ENCODE measurements around the gene AFG3L2.

AFG3L2 gene

DNA sequence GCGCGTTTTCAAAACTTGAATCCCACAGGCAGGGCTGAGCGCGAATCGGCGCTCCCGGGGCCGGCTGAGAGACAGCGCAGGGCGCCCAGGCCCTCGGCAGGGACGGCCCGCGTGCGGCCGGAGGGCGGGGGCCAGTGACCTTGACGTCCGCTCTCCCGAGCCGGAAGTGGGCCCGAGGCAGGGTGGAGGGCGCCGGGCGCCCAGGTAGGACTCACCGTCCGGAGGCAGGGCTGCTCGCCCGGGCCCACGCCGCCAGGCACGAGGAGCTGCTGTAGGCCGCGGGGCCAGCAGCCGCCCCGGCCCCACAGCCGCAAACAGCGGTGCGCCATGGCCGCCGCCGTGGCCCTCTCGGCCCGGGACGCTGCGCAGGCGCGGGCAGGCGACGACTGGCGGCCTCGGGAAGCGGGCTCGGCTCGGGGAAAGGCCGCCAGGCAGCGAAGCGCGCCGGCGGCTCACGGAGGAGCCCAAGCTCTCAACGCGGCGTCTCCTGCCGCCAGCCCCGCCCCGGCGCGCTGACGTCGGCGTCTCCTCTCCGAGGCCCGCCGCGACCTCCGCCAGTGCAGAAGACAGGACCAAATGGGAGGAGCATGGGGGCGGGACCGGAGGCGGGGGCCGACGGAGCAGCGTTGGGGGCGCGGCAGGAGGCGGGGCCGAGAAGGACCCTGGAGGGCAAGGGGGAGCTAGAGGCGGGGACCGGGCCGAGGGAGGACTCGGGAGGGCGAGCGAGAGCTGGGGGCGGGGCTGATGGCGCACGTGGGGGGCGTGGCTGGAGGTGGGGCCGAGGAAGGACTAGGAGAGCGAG is at the start of gene AFG3L2:
TSS of gene AFG3L2 (minus strand) at position 474 of the 802 bp plus-strand sequence. CDS start at position 329, 145 bp downstream.
- H3K4me3 ChIP-seq (replicated peaks; ENCODE audit: low read depth, low read length), result peak within 1 kb of the TSS; percentile 76
- TF ChIP-seq, protein P1, sequence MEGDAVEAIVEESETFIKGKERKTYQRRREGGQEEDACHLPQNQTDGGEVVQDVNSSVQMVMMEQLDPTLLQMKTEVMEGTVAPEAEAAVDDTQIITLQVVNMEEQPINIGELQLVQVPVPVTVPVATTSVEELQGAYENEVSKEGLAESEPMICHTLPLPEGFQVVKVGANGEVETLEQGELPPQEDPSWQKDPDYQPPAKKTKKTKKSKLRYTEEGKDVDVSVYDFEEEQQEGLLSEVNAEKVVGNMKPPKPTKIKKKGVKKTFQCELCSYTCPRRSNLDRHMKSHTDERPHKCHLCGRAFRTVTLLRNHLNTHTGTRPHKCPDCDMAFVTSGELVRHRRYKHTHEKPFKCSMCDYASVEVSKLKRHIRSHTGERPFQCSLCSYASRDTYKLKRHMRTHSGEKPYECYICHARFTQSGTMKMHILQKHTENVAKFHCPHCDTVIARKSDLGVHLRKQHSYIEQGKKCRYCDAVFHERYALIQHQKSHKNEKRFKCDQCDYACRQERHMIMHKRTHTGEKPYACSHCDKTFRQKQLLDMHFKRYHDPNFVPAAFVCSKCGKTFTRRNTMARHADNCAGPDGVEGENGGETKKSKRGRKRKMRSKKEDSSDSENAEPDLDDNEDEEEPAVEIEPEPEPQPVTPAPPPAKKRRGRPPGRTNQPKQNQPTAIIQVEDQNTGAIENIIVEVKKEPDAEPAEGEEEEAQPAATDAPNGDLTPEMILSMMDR (IDR thresholded peaks at IDR 0.05; ENCODE audit: low read length, missing control alignments), result no peak
- DNase-seq (ENCODE audit: low read depth), result peak; percentile 99

DNA sequence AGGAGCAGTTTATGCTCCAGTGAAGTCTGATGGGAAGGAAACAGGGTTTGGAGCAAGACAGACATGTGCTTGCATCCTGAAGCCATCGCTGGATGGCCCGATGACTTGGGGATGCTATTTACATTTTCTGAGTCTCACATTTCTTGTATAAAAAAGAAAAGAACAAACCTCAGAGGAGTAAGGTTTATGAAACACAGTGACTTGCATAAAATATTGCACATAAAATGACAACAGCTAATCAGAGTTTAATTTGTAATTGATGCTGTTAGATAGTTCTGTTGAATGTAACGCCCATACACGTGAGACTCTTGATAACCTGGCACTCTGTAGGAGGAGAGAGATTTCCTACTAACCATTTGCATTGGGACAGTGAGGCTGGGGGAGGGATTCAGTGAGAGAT is 47.2 kb upstream of the AFG3L2 start:
- H3K4me3 ChIP-seq (replicated peaks; ENCODE audit: low read depth, low read length), result no peak overlapping the region
- no peak for DNase-seq (ENCODE audit: low read depth)
- TF ChIP-seq, protein P1 (IDR thresholded peaks at IDR 0.05; ENCODE audit: low read length, missing control alignments), result no peak

DNA sequence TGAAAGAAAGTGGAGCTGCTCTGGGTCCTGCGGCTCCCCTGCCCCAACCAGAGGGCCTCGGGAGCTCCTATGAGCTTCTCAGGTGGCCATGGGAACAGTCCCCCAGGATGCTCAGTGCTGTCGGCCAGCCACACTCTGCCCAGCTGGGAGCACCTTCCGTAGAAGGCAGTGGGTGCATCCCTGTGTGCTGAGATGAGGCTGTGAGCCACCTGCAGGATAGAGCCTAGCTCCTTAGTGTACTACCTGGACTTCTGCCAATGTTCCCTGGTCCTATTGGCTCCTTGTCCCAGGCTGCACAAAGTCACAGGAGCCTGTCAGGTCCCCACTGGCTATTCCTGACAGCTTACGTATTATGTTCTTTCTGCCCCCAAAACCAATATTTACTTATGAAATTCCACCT is 46.8 kb upstream of the AFG3L2 start:
- no peak for DNase-seq (ENCODE audit: low read depth)
- H3K4me3 ChIP-seq (replicated peaks; ENCODE audit: low read depth, low read length), result no peak overlapping the region
- TF ChIP-seq, protein P1 (IDR thresholded peaks at IDR 0.05; ENCODE audit: low read length, missing control alignments), result no peak

DNA sequence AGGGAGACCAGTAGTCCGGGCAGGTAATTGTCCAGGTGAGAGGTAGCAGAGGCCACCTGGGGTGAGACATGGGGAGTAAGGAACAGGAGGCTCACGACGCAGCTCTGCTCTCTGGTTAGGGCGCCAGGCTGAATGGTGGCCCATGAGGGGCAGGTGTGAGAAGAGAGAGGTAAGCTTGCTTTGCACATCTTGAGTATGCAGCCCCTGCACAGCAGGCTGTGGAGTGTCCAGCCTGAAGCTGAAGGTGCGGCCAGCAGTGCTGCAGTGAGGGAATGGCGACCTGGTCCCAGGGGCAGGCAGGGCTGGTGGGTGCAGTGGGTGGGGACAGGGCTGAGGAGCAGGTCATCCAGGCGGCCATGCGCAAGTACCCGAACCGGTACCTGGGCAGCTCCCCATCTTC is 46.4 kb upstream of the AFG3L2 start:
- H3K4me3 ChIP-seq (replicated peaks; ENCODE audit: low read depth, low read length), result no peak overlapping the region
- TF ChIP-seq, protein P1 (IDR thresholded peaks at IDR 0.05; ENCODE audit: low read length, missing control alignments), result no peak
- DNase-seq (ENCODE audit: low read depth), result no peak

DNA sequence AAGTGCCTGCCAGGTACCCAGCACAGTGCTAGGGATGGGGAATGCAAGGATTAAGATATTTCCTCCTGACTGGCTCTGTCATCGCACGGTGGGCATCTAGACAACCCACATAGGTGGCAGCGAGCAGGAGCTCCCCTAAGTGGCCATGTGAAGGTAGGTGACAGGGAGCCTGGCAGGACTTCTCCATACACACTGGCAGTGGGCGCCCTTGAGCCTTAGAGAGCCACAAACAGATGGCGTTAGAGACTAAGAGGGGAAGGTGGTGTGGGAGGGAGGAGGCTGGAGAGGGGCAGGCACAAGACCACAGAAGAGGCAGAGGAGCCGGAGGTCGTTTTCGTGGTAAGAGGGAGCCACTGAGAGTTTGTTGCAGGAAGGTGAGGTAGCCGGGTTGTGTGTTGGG is 45.9 kb upstream of the AFG3L2 start:
- DNase-seq (ENCODE audit: low read depth), result no peak
- TF ChIP-seq, protein P1 (IDR thresholded peaks at IDR 0.05; ENCODE audit: low read length, missing control alignments), result peak; percentile 2
- H3K4me3 ChIP-seq (replicated peaks; ENCODE audit: low read depth, low read length), result no peak overlapping the region

DNA sequence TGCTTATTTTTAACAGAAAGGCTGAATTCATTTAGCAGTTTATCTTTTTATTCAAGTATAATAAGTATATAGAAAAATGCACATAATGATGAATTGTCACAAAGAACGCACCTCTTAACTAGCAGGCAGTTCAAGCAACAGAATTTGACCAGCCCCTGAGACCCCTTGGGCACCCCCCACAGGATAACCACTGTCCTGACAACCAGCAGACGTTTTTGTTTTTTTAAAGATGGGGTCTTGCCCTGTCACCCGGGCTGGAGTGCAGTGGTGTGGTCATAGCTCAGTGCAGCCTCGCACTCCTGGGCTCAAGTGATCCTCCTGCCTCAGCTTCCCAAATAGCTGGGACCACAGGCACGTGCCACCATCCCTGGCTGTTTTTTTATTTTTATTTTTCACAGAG is 44.7 kb upstream of the AFG3L2 start:
- no peak overlapping the region for H3K4me3 ChIP-seq (replicated peaks; ENCODE audit: low read depth, low read length)
- DNase-seq (ENCODE audit: low read depth), result no peak
- TF ChIP-seq, protein P1 (IDR thresholded peaks at IDR 0.05; ENCODE audit: low read length, missing control alignments), result no peak

All from fibroblast of pulmonary artery (primary cell).